ENCODE data around the gene KIF22. TPM values are rescaled to one million over a fixed set of nuclear protein-coding genes. Genes with fewer than 3 reads are reported as not detected.

KIF22 gene
- total RNA-seq, 4 donors from 2014 or later = 36.8 to 81.2 (median 44.9) TPM

GRCh38 chr16:29820730-29821642, 30.4 kb downstream of the KIF22 start:
- WGBS, 2 donors = 11 to 12% methylated on average over 9 to 11 of the region's 11 CpGs
- no peak for DNase-seq (ENCODE audit: low spot score in 2 of 2)
- no peak for TF ChIP-seq CTCF (IDR thresholded peaks at IDR 0.05)
- TF ChIP-seq POLR2A (IDR thresholded peaks at IDR 0.05) = no peak
- peak overlapping the region; percentile 54 for H3K4me3 ChIP-seq (ENCODE audit: low read depth, poor library complexity, severe bottlenecking)
- intact Hi-C loops (cut with DNase I; ENCODE audit: low total_unique reads) = no loop called here

GRCh38 chr16:29821643-29822115, 31.1 kb downstream of the KIF22 start:
- TF ChIP-seq CTCF (IDR thresholded peaks at IDR 0.05) (no peak), POLR2A (IDR thresholded peaks at IDR 0.05) (no peak)
- intact Hi-C loops (cut with DNase I; ENCODE audit: low total_unique reads) = no loop called here
- DNase-seq (ENCODE audit: low spot score in 2 of 2) = no peak
- peak overlapping the region; percentile 54 for H3K4me3 ChIP-seq (ENCODE audit: low read depth, poor library complexity, severe bottlenecking)
- WGBS, 2 donors = 12 to 19% methylated on average over 7 of the region's 7 CpGs

GRCh38 chr16:29824589-29825144, 34.1 kb downstream of the KIF22 start:
- intact Hi-C loops (cut with DNase I; ENCODE audit: low total_unique reads) = no loop called here
- TF ChIP-seq CTCF (IDR thresholded peaks at IDR 0.05) (no peak), POLR2A (IDR thresholded peaks at IDR 0.05) (no peak)
- H3K4me3 ChIP-seq (ENCODE audit: low read depth, poor library complexity, severe bottlenecking) = no peak overlapping the region
- WGBS, 2 donors = 22 to 32% methylated on average over 7 of the region's 7 CpGs
- DNase-seq (ENCODE audit: low spot score in 2 of 2) = no peak

GRCh38 chr16:29825145-29826044, 34.8 kb downstream of the KIF22 start:
- DNase-seq (ENCODE audit: low spot score in 2 of 2) = no peak
- no peak overlapping the region for H3K4me3 ChIP-seq (ENCODE audit: low read depth, poor library complexity, severe bottlenecking)
- TF ChIP-seq POLR2A (IDR thresholded peaks at IDR 0.05) = no peak
- TF ChIP-seq CTCF (IDR thresholded peaks at IDR 0.05) = no peak
- intact Hi-C loops (cut with DNase I; ENCODE audit: low total_unique reads) = no loop called here
- 41 to 47% methylated on average over 10 of the region's 10 CpGs for WGBS, 2 donors

- H3K4me3 ChIP-seq (ENCODE audit: low read depth, poor library complexity, severe bottlenecking) = no peak overlapping the region
- TF ChIP-seq POLR2A (IDR thresholded peaks at IDR 0.05) = no peak
- TF ChIP-seq CTCF (IDR thresholded peaks at IDR 0.05) = no peak
- WGBS, 2 donors = 83 to 95% methylated on average over 8 of the region's 8 CpGs
- DNase-seq (ENCODE audit: low spot score in 2 of 2) = no peak
- intact Hi-C loops (cut with DNase I; ENCODE audit: low total_unique reads) = no loop called here
Measured at GRCh38 chr16:29826342-29826695, 35.8 kb downstream of the KIF22 start.
